GM23248 (cell line): Measurements from ENCODE around the gene TGM3.

Experiments used
- EZH2 ChIP-seq: fragments of 200-600 bp; sonication (generic); IDR thresholded peaks from 2 replicates; pipeline ENCODE4 v1.6.1; 2018; ENCODE audit warnings: antibody characterized with exemption, mild to moderate bottlenecking; ENCODE audit not compliant: insufficient read depth, poor library complexity, severe bottlenecking
- EZH2phosphoT487 ChIP-seq: fragments of 200-600 bp; sonication (generic); IDR thresholded peaks from 2 replicates; pipeline ENCODE4 v1.6.1; 2018; ENCODE audit warnings: antibody characterized with exemption, moderate library complexity, mild to moderate bottlenecking, low read depth; ENCODE audit not compliant: insufficient read depth

DNA sequence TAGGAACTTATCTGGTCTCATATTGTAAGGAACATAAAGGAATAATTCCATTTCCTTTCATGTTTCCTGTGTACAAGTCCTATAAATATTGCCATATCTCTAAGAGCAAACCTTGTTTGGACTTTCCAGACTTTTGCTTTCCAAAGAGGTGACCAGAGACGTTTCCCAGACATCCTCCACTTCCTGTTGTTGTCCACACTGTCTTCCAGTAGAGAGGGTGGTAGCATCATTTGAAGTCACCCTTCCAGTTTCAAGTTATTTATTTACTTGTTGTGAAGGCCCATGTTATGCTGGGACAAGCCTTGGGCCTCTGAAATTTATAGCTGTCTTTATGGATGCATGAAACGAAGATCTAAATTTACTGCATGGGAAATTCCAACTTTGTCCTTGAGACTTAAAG, 10.6 kb upstream of the TGM3 start:
- no peak for TF ChIP-seq EZH2
- no peak for TF ChIP-seq EZH2phosphoT487
